ENCODE measurements around the gene TCF25. TPM values are rescaled to one million over a fixed set of nuclear protein-coding genes. Genes with fewer than 3 reads are reported as not detected.

TCF25 gene, protein sequence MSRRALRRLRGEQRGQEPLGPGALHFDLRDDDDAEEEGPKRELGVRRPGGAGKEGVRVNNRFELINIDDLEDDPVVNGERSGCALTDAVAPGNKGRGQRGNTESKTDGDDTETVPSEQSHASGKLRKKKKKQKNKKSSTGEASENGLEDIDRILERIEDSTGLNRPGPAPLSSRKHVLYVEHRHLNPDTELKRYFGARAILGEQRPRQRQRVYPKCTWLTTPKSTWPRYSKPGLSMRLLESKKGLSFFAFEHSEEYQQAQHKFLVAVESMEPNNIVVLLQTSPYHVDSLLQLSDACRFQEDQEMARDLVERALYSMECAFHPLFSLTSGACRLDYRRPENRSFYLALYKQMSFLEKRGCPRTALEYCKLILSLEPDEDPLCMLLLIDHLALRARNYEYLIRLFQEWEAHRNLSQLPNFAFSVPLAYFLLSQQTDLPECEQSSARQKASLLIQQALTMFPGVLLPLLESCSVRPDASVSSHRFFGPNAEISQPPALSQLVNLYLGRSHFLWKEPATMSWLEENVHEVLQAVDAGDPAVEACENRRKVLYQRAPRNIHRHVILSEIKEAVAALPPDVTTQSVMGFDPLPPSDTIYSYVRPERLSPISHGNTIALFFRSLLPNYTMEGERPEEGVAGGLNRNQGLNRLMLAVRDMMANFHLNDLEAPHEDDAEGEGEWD
- 100 to 1,000 TPM; 177 to 190 TPM for total RNA-seq

GRCh38 chr16:89873109-89873971 is at the start of gene TCF25:
Gene TCF25 (plus strand): TSS chr16:89873592. CDS start chr16:89873668, 76 bp downstream.

DNA sequence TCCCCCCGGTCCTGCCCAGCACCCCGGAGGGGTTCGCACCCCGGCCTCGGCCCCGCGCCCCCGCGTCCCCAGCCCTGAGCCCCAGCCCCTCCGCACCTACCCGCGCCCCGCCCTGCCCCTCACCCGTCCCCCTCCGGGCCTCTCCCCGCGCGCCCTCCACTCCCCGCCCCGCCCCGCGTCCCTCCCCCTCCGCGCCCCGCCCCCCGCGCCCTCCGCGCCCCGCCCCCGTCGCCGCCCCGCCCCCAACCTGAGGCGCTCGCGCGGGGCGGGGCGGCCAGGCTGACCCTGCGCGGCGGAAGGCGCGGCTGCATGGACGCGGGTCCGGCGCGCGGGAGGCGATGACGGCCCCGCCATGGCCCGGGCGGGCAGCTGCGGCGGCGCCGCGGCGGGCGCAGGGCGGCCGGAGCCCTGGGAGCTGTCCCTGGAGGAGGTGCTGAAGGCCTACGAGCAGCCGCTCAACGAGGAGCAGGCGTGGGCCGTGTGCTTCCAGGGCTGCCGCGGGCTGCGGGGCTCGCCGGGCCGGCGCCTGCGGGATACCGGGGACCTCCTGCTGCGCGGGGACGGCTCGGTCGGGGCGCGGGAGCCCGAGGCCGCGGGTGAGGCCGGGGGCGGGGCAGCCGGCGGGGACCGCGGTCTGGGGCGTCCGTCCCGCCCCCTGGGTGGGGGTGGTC is 45.1 kb upstream of the TCF25 start, which contains the start of gene SPIRE2:
Gene SPIRE2, plus strand, starts transcription at position 277 of the 671 bp plus-strand sequence. Its CDS starts 76 bp downstream, at position 353.

GRCh38 chr16:89918453-89919347 is 45.3 kb downstream of the TCF25 start, which contains the start of gene MC1R:
Gene MC1R (plus strand): TSS chr16:89918862. CDS start chr16:89919259, 397 bp downstream.

DNA sequence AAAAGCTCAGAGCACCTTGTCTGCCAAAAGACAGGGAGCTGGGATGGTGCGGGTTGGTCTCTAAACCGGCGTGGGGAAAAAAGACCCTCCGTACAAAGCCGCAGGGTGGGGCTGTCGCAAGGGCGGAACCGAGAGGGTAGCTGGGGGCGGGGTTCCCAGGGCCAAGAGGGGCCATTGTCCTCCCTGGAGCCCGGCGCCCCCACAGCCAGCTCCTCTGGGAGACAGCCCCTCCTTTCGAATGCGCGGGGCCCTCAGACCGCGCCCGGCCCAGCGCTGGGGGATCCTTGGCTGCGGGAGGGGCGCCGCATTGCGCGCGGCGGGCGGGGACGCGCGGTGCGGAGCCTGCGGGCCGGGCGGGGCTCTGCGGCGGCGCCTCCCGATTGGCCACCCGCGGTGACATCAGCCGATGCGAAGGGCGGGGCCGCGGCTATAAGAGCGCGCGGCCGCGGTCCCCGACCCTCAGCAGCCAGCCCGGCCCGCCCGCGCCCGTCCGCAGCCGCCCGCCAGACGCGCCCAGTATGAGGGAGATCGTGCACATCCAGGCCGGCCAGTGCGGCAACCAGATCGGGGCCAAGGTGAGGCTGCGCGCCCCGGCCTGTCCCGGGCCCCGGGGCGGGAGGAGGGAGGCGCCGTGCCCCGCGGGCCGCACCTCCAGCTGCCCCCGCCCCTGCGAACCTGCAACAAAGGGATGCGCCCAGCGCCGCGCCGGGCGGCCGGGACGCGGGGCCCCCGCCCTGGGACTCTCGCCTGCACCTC is 49.7 kb downstream of the TCF25 start, which contains the start of gene TUBB3:
Gene TUBB3, plus strand, starts transcription at position 459 of the 756 bp plus-strand sequence. Its CDS starts 60 bp downstream, at position 519.

Other genes with a start within 250 kb of the TCF25 start
- gene CHMP1A, start 215.9 kb upstream of the TCF25 start, total RNA-seq, result 10 to 100 TPM; 81.2 to 87.0 TPM
- 10 to 100 TPM in 1 of 2 experiments, 1 to 10 TPM in 1; 9.8 to 10.2 TPM for gene SPATA33, start 215.8 kb upstream of the TCF25 start, total RNA-seq
- 100 to 1,000 TPM in 1 of 2 experiments, 10 to 100 TPM in 1; 92.6 to 111 TPM for gene CDK10, start 186.9 kb upstream of the TCF25 start, total RNA-seq
- gene SPATA2L, start 171.9 kb upstream of the TCF25 start, total RNA-seq, result 10 to 100 TPM; 10.3 to 10.7 TPM
- 10 to 100 TPM; 10.2 to 12.6 TPM for gene VPS9D1, start 152.7 kb upstream of the TCF25 start, total RNA-seq
- 10 to 100 TPM; 89.5 to 94.4 TPM for gene ZNF276, start 152.1 kb upstream of the TCF25 start, total RNA-seq
- 10 to 100 TPM; 69.3 to 76.2 TPM for gene FANCA, start 56.9 kb upstream of the TCF25 start, total RNA-seq
- 1 to 10 TPM; 1.3 to 1.5 TPM for gene SPIRE2, start 45.1 kb upstream of the TCF25 start, total RNA-seq
- 1 to 10 TPM; 4.7 to 4.9 TPM for gene MC1R, start 45.3 kb downstream of the TCF25 start, total RNA-seq
- gene TUBB3, start 49.8 kb downstream of the TCF25 start, total RNA-seq, result under 1 TPM; 0.58 to 0.83 TPM
- gene DEF8, start 75.2 kb downstream of the TCF25 start, total RNA-seq, result 10 to 100 TPM; 38.0 to 40.8 TPM
- under 1 TPM; 0.46 to 0.55 TPM for gene DBNDD1, start 145.9 kb downstream of the TCF25 start, total RNA-seq
- not detected for gene PRDM7, start 203.7 kb downstream of the TCF25 start, total RNA-seq